Fibroblast of lung (primary cell): ENCODE results near the gene GLRB. TPM values are rescaled to one million over a fixed set of nuclear protein-coding genes. Genes with fewer than 3 reads are reported as not detected.

Source experiments
- polyA plus RNA-seq, 2 donors: library from polyadenylated mRNA; depleted of rRNA in 1 of 2; stranded (reverse) in 1 of 2; unstranded in 1 of 2; fragments of >200 nt; gene quantifications; 2 replicates each; pipeline ENCODE4 v1.2.1, GENCODE V29; 2011 to 2012; ENCODE audit warnings: missing spikeins in 1 of 2
- total RNA-seq: library from RNA; depleted of rRNA; stranded (reverse); fragments of >200 nt; gene quantifications from 2 replicates; pipeline ENCODE4 v1.2.1, GENCODE V29; 2014

The GLRB gene
- total and polyA plus RNA-seq, 2 donors (not counting 1 experiment from before 2014, with no cell fraction given): 10.3 to 25.9 TPM

Other genes with a start within 250 kb of the GLRB start
- gene PDGFC, start 104.4 kb upstream of the GLRB start, total RNA-seq: 67.3 and 103 TPM in 2 replicates
- 43.4 and 55.3 TPM in 2 replicates for gene PDGFC, start 104.4 kb upstream of the GLRB start, polyA plus RNA-seq
- 0.17 TPM in 1 of 2 replicates, not detected in the other for gene GRIA2, start 144.6 kb downstream of the GLRB start, total RNA-seq
- gene GRIA2, start 144.6 kb downstream of the GLRB start, polyA plus RNA-seq: not detected in 2 replicates